NCI-H1105 treated with DMSO at 0.1 percent for 48 hours (cell line): Measurements from ENCODE around the gene SMU1.

Experiments used
- DNase-seq: peaks from one replicate; lab custom pipeline; 2025; lab: John Stamatoyannopoulos, UW

The SMU1 gene

DNA sequence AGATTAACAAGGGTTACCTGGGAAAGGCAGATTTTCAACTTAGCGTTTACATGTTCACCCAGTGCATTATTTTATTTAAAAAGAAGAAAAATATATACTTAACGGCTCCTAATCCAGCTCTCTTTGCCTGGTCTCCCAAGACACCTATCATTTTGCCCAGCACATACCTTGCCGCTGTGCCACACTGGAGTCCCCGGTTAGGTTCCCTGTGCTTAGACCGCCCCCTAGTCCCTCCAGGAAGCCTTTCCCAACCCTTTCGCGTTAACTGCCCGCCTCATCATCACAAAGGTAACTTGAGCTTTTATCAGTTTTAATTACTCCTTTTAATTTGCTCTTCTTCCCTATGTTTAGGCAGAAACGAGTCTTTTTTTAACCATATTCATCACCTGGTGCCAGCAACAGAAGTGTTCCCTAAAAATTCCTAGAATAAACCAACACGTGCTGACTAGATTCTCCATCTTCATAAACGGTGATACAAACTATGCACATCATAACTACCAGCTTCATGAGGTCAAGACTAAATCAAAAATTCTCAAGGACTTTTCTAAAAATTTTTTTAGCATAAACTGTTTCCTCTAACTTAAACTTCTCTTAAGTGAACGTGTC is 31.7 kb downstream of the SMU1 start:
- peak; percentile 79 for DNase-seq

DNA sequence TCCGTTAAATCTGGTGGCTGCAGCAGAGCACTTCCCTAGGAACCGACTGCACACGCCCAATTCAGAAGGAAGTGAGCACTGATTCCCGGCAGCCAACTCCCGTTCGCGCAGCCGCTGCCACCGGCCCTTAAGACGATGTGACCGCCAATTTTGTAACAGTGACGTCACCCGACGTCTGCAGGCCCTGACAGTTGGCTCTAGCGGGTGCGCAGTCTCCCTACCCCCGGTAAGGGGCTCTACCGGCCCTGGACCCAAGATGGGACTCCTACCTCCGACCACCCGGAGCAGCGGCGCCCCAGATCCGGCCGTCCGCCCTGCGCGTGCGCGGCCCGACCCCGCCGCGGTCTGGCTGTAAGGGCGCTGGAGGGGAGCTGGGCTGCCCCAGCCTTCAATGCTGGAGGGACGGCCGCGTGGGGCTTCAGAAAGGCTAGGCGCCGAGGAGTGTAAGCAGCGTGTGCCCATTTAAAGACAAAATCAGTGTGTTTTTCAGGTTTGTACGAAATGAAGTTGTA is 32.3 kb downstream of the SMU1 start:
- peak; percentile 92 for DNase-seq

DNA sequence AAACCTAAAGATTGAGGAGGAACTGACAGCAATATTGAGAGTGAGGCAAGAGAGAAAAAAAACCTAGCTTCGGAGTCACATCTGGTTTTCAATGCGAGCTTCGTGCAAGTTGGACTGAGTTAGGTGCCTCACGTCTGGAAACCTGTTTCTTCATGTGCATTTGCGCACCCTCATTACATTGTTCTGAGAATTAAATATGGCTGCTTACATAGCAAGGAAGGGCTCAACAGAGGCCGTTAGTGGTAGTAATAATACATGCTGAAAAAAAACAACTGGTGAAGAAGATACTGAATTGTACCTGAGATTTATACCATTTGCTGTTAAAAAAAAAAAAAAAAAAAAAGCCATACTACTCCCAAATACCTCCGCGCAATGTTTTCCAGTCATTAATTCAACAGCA is 32.8 kb downstream of the SMU1 start:
- DNase-seq: peak; percentile 23

DNA sequence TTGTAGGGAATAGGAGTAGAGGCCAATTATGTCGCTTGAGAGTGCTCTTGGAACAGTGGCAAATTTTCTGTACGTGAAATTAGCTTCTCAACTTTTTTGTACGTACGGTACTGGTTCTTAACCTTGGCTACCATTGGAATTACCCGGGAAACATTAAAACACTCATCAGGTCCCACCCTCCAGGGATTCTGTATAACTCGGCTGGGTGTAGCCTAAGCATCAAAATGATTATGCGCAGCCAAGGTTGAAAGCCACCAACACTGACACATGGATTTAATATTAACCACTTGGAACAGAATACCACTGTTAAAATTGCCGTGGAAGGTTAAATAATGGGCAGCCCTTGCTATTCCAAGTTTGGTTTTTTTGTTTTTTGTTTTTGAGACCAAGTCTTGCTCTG is 34.0 kb downstream of the SMU1 start:
- DNase-seq: no peak

DNA sequence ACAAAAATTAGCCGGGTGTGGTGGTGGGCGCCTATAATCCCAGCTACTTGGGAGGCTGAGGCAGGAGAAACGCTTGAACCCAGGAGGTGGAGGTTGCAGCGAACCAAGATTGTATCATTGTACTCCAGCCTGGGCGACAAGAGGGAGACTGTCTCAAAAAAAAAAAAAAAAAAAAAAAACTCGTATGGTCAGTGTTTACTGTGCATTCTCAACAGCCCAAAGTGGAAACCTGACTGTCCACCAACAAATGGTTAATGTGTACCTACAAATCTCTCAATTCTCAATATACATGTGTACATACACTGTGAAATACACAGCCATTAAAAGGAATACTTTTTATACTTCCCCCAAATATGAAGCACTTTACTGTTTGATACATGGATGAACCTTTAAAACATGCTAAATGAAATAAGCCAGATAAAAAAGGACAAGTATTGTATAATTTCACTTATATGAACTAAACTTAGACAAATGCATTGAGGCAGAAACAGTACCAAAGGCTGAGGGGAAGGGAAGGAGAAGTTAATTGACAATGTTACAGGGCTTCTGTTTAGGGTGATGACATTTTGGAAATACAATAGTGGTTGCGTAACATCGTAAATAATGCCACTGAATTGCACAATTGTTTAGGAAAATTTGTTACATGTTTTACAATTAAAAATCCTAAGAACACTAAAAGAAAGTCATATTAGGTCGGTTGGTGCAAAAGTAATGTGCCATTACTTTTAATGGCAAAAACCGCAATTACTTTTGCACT is 34.9 kb downstream of the SMU1 start:
- DNase-seq: no peak

DNA sequence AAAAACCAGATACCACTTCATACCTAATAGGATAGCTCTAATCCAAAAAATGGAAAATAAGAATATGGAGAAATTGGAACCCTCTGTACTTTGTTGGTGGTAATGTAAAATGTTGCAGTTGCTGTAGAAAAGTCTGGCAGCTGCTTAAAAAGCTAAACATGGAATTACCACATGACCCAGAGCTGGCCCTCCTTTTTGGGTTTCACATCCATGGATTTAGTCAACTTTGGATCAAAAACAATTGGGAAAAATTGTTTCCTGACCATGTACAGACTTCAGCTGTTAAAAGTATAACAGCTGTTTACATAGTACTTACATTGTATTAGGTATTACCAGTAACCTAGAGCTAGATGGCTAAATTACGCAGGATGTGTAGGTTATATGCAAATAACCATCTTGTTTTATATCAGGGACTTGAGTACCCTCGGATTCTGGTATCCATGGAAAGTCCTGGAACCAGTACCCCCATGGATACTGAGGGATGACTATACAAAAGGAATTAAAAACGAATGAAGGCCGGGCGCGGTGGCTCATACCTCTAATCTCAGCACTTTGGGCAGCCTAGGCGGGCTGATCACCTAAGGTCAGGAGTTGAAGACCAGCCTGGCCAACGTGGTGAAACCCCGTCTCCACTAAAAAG is 35.6 kb downstream of the SMU1 start:
- DNase-seq: no peak

DNA sequence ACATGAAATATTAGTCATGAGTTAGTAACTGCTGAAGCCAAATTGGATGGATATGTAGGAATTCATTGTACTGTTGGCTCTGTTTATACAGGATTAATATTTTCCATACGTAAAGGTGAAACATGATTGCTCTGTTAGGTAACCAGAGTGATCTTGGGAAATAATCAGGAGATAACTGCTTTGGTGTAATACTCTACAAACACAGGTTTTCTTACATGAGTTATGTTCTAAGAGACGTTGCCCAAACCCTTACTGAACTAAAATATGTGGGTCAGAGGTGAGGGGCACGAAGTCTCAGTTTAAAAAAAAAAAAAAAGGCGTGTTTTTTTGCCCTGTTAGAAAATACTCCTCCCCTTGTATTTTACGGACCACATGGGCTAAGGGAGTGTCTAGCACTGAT is 43.6 kb downstream of the SMU1 start:
- no peak for DNase-seq

DNA sequence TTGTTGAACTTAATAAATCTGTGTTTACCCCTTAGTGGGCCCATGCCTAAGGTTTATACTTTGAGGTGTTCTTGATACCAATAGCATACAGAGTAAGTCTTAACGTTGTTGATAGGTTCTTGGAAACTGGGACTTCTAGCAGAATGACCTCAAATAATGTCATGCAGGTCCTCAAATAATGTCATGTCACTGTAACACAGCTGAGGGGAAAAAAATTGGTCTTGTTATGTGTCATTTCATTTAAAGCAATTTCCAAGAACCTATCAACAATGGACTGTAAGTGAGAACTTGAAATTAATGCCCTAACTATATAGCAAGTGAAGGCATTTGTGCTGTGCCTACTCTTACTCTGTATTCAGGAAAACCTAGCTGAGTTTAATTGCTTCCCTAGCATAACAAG is 44.2 kb downstream of the SMU1 start:
- no peak for DNase-seq

DNA sequence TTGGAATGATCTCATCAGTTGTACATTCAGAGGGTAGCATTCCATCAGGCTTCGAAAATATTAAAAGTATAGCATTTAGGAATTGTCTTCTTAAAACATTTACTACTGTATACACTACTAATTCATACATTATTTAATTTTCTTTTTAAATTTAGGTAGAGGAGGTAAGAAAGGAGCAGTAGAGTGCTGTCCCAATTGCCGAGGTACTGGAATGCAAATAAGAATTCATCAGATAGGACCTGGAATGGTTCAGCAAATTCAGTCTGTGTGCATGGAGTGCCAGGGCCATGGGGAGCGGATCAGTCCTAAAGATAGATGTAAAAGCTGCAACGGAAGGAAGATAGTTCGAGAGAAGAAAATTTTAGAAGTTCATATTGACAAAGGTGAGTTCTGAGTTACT is 46.2 kb downstream of the SMU1 start:
- DNase-seq: no peak

DNA sequence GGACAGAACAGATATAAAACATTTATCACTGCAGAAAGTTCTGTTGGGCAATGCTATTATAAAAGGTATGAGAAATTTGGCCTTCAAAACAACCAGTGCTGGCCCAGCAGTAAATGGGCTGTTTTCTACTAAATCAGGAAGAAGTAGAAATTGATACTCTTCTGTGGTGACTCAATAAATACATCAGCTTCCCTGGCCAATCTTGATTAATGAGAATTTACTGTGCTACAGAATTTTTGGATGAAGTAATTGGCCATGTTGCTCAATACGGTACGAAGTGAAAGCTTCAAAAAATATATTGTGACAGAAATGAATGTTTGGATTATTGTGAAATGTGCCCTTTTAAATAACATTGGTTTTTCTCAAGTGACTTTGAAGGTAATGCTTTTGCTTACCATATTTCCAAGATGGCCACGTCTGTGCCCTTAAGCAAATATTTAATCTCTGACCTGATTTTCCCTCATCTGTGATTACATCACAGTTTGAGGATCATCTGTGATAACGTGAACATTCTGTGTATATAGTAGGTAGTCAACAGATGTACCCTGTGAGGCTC is 47.2 kb downstream of the SMU1 start:
- DNase-seq: no peak

DNA sequence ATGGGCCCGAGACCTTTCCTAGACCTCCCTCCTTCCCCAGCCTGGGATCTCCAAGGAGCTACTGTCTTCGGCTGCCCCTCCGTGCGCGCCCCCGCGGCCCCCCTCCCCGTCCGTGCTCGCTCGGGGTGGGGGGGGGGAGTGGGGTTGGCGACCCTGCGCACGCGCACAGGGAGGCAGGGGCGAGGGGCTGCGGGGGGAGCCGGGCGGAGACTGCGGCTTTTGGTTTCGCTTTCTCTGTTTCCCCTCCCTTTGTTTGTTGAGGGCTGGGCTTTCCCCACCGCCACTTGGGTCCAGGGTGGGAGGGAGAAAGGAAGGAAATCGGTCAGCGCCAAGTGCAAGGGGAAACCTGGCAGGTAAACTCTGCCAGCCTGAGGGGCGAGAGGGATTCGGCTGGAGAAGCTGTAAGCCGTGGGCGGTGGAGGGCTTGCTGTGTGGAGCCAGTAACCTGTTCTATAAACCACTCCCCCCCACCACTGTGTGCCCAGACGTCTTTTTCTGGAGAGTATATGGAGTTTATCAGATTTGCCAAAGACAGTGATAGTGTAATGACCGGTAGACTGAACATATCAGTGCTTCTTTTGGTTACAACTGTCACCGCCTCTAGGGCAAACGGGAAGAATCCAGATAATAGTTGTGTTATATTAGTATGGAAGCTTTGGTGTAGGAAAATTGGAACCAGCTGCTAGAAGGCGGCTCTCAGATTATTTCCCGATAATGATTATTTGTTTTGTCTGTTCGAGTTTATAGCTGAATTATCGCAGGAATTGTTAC is 50.7 kb downstream of the SMU1 start:
- DNase-seq: peak; percentile 84

DNA sequence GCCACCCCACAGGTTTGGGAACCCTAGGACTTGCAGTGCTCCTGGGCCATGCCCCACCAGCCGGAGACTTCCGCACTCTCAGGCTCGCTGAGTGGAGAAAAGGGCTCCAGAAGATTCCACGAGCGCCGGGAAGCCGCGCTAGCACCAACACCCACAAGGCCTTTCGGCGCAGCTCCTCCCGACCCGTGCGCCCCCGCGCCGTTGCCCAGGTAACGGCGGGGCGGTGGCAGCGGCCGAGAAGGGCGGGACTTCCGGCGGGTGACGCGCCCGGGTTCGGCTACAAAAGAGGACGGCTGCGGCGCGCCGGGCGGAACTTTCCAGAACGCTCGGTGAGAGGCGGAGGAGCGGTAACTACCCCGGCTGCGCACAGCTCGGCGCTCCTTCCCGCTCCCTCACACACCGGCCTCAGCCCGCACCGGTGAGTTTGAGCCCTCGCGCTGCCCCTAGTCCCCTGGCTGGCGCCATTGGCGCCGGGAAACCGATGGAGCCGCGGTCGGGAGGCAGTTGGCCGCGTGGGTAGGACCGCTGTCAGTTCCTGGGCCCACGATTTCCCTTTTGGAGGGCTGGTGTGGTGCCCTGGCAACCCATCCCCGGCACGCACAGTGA is 51.4 kb downstream of the SMU1 start, which contains the start of gene DNAJA1:
DNAJA1 (plus strand) TSS at position 308 of the 606 bp plus-strand sequence. CDS start 1,212 bp downstream, outside the sequence.
- peak; percentile 91 for DNase-seq

DNA sequence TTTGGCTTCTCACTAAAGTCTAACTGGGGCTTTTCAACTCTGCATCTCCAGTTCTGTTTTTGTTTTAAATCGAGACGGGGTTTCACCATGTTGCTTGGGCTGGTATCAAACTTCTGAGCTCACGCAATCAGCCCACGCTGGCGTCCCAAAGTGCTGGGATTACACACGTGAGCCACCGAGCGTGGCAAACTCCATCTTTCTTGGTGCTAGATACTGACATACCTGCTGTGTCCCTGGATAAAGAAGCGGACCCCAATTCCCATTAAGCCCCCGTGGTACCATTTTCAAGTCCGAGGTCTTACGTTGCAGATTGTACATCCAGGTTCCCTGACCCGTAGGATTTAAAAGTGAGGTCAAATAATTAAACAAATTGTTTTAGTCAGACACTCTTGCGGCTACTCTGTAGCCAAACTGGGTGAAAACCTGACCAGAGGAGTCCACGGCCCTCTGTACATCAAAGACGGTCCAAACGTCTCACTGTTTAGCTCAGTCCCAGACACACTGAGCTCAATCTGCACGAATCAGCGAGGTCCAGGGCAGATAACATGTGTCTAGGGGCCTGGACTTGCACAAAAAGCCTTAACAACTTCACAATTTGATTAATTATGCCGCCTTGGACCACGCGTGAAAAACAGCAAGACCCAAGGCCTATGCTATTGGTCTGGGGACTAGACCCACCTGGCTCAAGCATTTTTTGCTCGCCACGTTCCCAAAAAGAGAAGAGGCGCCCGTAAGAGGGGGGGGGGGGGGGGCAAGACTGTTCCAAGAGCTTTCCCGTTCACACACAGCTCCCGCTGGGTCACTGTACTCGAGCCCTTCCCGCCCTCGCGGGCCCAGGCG is 52.1 kb downstream of the SMU1 start:
- peak; percentile 58 for DNase-seq

DNA sequence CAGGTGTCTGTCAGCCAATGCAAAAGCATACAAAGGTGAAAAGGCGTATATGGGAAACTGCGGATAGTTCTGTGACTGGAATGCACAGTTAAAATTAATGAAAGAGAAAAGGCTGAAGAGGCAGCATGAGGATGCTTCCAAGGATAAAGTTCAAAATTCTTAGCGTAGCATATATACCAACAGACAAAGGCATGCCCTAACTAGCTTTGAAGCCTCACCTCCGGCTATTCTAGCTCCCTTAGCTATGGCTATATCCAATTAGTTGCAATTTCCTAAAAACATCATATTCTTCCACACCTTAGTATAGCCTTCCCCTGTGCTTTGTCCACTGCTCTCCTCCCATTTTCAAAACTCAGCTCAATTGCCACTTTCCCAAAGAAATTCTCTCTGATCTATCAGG is 52.8 kb downstream of the SMU1 start:
- DNase-seq: no peak

DNA sequence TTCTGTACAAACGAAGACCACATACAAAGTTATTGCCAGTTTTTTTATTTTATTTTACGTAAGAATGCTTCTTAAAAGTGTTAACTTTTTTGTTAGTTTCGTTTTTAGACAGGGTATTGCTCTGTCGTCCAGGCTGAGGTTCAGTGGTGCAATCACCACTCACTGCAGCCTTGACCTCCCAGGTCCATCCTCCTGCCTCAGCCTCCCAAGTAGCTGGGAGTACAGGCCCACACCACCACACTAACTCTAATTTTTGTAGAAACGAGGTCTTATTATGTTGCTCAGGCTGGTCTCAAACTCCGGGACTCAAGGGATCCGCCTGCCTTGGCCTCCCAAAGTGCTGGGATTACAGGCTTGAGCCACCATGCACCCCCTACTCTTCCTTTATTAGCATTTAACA is 53.7 kb downstream of the SMU1 start:
- DNase-seq: no peak

DNA sequence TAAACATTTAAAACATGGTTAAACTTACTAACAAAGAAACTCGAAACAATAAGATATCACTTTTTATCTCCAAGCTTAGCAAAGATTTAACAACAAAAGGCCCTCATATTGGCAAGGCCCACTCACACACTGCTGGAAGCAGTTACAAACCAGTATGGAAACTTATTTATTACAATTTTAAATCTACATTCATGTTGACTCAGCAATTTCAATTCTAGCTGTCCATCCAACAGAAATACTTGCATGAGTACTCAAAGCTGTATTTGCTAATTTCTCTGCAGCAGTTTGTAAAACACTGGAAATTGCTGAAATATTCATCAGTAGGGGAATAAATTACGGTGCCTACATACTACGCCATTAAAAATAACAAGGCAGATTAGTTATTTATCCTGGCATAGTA is 54.2 kb downstream of the SMU1 start:
- DNase-seq: no peak

DNA sequence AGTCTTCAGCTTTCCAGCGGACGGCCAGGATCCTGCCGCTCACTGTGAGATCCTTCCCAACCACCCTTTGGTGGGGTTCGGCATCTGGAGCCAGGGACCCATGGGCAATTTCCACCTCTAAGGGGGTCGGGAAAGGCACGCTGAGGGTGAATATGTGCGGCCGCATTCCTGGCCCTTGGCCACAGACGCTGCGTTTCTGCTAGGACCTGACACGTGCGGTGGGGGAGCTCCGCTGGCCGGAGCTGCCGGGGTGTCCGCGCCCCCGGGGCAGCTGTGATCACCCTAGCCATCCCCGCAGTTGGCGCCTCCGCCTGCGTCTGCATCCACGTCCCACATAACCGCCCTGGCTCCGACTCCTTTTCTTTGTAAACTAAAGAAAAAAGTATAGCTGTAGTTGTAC is 56.7 kb downstream of the SMU1 start:
- no peak for DNase-seq

DNA sequence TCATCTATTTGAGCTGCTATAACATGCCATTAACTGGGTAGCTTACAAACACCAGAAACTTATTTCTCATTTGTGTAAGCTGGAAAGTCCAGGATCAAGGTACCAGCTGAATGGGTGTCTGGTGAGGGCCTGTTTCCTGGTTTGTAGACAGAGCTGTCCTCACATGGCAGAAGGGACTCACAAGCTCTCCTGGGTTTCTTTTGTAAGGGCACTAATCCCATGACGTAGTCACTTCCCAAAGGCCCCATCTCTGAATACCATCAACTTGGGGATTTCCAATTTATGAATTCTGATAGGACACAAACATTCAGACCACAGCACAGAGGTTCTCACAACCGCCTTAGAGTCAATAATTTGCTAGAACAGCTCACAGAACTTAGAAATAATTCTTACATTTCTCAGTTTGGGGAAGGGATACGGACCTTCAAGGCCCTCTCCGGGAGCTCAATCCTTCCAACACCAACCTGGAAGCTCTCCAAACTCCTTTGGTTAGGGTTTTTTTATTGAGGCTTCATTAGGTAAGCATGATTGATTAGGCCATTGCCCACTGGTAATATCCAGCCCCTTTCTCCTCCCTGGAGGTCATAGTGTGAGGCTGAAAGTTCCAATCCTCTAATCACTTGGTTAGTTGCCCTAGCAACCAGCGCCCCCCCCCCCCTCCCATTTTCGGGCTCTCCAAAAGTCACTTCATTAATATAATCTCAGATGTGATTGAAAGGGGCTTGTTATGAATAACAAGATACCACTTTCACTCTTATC is 59.0 kb downstream of the SMU1 start:
- DNase-seq: no peak

DNA sequence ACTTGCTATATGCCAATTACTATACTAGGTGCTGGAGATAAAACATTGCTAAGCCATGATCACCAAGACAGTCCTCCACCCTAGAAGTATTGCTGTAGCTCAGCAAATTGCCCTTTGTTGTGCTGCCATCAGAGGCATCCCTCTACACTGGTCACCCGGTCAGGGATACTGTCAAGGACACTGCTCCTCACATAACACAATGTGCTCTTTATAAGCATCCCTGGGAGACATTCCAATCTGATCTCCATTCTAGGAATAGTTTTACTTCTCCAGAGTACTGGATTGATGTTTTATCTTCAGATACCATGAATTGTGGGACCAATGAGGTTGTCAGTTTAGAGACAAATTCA is 61.8 kb downstream of the SMU1 start:
- no peak for DNase-seq
